H9 (cell line): Measurements from ENCODE around the gene DUSP15. TPM values are rescaled to one million over a fixed set of nuclear protein-coding genes. Genes with fewer than 3 reads are reported as not detected.

Source experiments
- DNase-seq: peaks from one replicate; pipeline ENCODE4 v3.0.0-alpha.2; 2017
- H2AFZ ChIP-seq: one replicate; pipeline ENCODE4 v1.6.1; 2013; ENCODE audit warnings: mild to moderate bottlenecking, low read length, control low read depth, moderate library complexity
- H2AK5ac ChIP-seq: 2 replicates; pipeline ENCODE4 v1.6.1; 2013; ENCODE audit warnings: low read length, control low read depth, mixed read lengths; ENCODE audit not compliant: insufficient read length
- H2BK120ac ChIP-seq: one replicate; pipeline ENCODE4 v1.6.1; 2013; ENCODE audit warnings: low read depth, mild to moderate bottlenecking, low read length, control low read depth, inconsistent platforms; ENCODE audit not compliant: poor library complexity, severe bottlenecking
- H2BK12ac ChIP-seq: 2 replicates; pipeline ENCODE4 v1.6.1; 2013; ENCODE audit warnings: low read length, control low read depth, mixed read lengths, low read depth; ENCODE audit not compliant: insufficient read length
- H2BK15ac ChIP-seq: 2 replicates; pipeline ENCODE4 v1.6.1; 2013; ENCODE audit warnings: low read depth, low read length, control low read depth
- H2BK20ac ChIP-seq: one replicate; pipeline ENCODE4 v1.6.1; 2013; ENCODE audit warnings: low read depth, mild to moderate bottlenecking, low read length, control low read depth, inconsistent platforms; ENCODE audit not compliant: poor library complexity, severe bottlenecking
- H2BK5ac ChIP-seq: 2 replicates; pipeline ENCODE4 v1.6.1; 2013; ENCODE audit warnings: low read length, control low read depth, mixed read lengths; ENCODE audit not compliant: insufficient read length
- H3K14ac ChIP-seq: 2 replicates; pipeline ENCODE4 v1.6.1; 2013; ENCODE audit warnings: low read length, control low read depth; ENCODE audit not compliant: insufficient read depth
- H3K18ac ChIP-seq: 2 replicates; pipeline ENCODE4 v1.6.1; 2013; ENCODE audit warnings: low read depth, mild to moderate bottlenecking, mixed read lengths, low read length, control low read depth; ENCODE audit not compliant: insufficient read length
- H3K23ac ChIP-seq: 2 replicates; pipeline ENCODE4 v1.6.1; 2013; ENCODE audit warnings: low read length, control low read depth, mixed read lengths, low read depth; ENCODE audit not compliant: insufficient read length
- H3K23me2 ChIP-seq: 2 replicates; pipeline ENCODE4 v1.6.1; 2013; ENCODE audit warnings: low read depth, mild to moderate bottlenecking, mixed read lengths, low read length, control low read depth; ENCODE audit not compliant: insufficient read length, poor library complexity, severe bottlenecking
- H3K27ac ChIP-seq: 2 replicates; pipeline ENCODE4 v1.5.1; 2013; ENCODE audit warnings: low read length, control low read depth, mixed read lengths, low read depth; ENCODE audit not compliant: insufficient read length
- H3K27me3 ChIP-seq: 2 replicates; pipeline ENCODE4 v1.6.1; 2013; ENCODE audit warnings: low read length, control low read depth, inconsistent platforms; ENCODE audit not compliant: insufficient read depth
- H3K4ac ChIP-seq: 2 replicates; pipeline ENCODE4 v1.6.1; 2013; ENCODE audit warnings: low read depth, mild to moderate bottlenecking, control low read depth, inconsistent platforms, low read length, moderate library complexity
- H3K4me1 ChIP-seq: 2 replicates; pipeline ENCODE4 v1.6.1; 2013; ENCODE audit warnings: low read length, control low read depth, inconsistent platforms; ENCODE audit not compliant: insufficient read depth
- H3K4me2 ChIP-seq: 2 replicates; pipeline ENCODE4 v1.6.1; 2013; ENCODE audit warnings: low read length, control low read depth, mixed read lengths; ENCODE audit not compliant: insufficient read length, insufficient read depth
- H3K56ac ChIP-seq: 2 replicates; pipeline ENCODE4 v1.6.1; 2013; ENCODE audit warnings: low read depth, mild to moderate bottlenecking, mixed read lengths, low read length, control low read depth; ENCODE audit not compliant: insufficient read length
- H3K79me1 ChIP-seq: 2 replicates; pipeline ENCODE4 v1.6.1; 2013; ENCODE audit warnings: low read depth, mild to moderate bottlenecking, moderate library complexity, low read length, control low read depth, inconsistent platforms; ENCODE audit not compliant: insufficient read depth, poor library complexity, severe bottlenecking
- H3K79me2 ChIP-seq: 2 replicates; pipeline ENCODE4 v1.6.1; 2013; ENCODE audit warnings: low read length, control low read depth, inconsistent platforms; ENCODE audit not compliant: insufficient read depth
- H3K9ac ChIP-seq: 2 replicates; pipeline ENCODE4 v1.6.1; 2013; ENCODE audit warnings: low read length, control low read depth, mixed read lengths; ENCODE audit not compliant: insufficient read length; ENCODE audit errors: extremely low read depth
- H3K9me3 ChIP-seq: one replicate; pipeline ENCODE4 v1.6.1; 2013; ENCODE audit warnings: low read depth, low read length, inconsistent platforms; ENCODE audit not compliant: control insufficient read depth
- H3T11ph ChIP-seq: one replicate; pipeline ENCODE4 v1.6.1; 2013; ENCODE audit warnings: mild to moderate bottlenecking, low read length, control low read depth, inconsistent platforms
- H4K20me1 ChIP-seq: one replicate; pipeline ENCODE4 v1.6.1; 2013; ENCODE audit not compliant: control insufficient read depth, insufficient read length, insufficient read depth
- H4K5ac ChIP-seq: 2 replicates; pipeline ENCODE4 v1.6.1; 2013; ENCODE audit warnings: low read depth, mild to moderate bottlenecking, mixed read lengths, low read length, control low read depth; ENCODE audit not compliant: insufficient read length
- H4K8ac ChIP-seq: replicated peaks from 2 replicates; pipeline ENCODE4 v1.6.1; 2013; ENCODE audit warnings: low read length, control low read depth, mixed read lengths, low read depth; ENCODE audit not compliant: insufficient read length
- H4K91ac ChIP-seq: 2 replicates; pipeline ENCODE4 v1.6.1; 2013; ENCODE audit warnings: low read depth, mild to moderate bottlenecking, moderate library complexity, mixed read lengths, low read length, control low read depth; ENCODE audit not compliant: insufficient read length
- H3K27ac Mint-ChIP-seq, 3 experiments: 2 replicates in 2 of 3; 3 replicates in 1 of 3; pipeline ENCODE4 v1.8.0; 2020 to 2021; ENCODE audit warnings: mixed read lengths in 3 of 3, mild to moderate bottlenecking in 1 of 3, moderate library complexity in 1 of 3
- H3K27me3 Mint-ChIP-seq: 2 replicates; pipeline ENCODE4 v1.8.0; 2021; ENCODE audit warnings: low read depth, mild to moderate bottlenecking, moderate library complexity, mixed read lengths
- H3K36me3 Mint-ChIP-seq, 3 experiments: 2 replicates in 2 of 3; 3 replicates in 1 of 3; pipeline ENCODE4 v1.8.0; 2020 to 2021; ENCODE audit warnings: low read depth in 3 of 3, mixed read lengths in 3 of 3; ENCODE audit not compliant: insufficient read depth in 1 of 3
- H3K4me1 Mint-ChIP-seq, 2 experiments: 2 replicates each; pipeline ENCODE4 v1.8.0; 2020; ENCODE audit warnings: mixed read lengths in 2 of 2
- H3K4me3 Mint-ChIP-seq, 2 experiments: 2 replicates in 1 of 2; 3 replicates in 1 of 2; pipeline ENCODE4 v1.8.0; 2020 to 2021; ENCODE audit warnings: mild to moderate bottlenecking in 2 of 2, mixed read lengths in 2 of 2, moderate library complexity in 1 of 2
- H3K9me3 Mint-ChIP-seq, 2 experiments: 2 replicates in 1 of 2; 3 replicates in 1 of 2; pipeline ENCODE4 v1.8.0; 2020; ENCODE audit warnings: mild to moderate bottlenecking in 2 of 2, mixed read lengths in 2 of 2, moderate library complexity in 1 of 2
- CTCF ChIP-seq: fragments of 200-600 bp; sonication (generic); conservative IDR thresholded peaks from 3 replicates; pipeline ENCODE4 v1.8.0; 2021; ENCODE audit warnings: antibody characterized with exemption, mild to moderate bottlenecking
- WGBS: extraction: QIAGEN DNeasy Blood & Tissue Kit; methylation state at CpG from one replicate; pipeline ENCODE4 v1.1.7; 2013; ENCODE audit warnings: missing lambda C conversion rate, low lambda C conversion rate, mixed read lengths; ENCODE audit not compliant: insufficient read length; ENCODE audit errors: extremely low coverage; 5-methylcytosine and 5-hydroxymethylcytosine counted together
- total RNA-seq: library from RNA; stranded (reverse); gene quantifications from 2 replicates; pipeline ENCODE4 v1.2.1, GENCODE V29; 2021

The DUSP15 gene
- total RNA-seq, 1 experiment from 2014 or later: 5.6 TPM

- Histone ChIP-seq H4K5ac (no peak overlapping the region), H4K20me1 (no peaks in the 10 kb centered on the region), H3K79me2 (no peaks in the 10 kb centered on the region), H3K23me2 (peaks cover 13% of the 10 kb centered on the region), H2AFZ (no peak overlapping the region), H4K91ac (no peak overlapping the region), H3K4me2 (no peak overlapping the region), H2BK20ac (no peak overlapping the region), H3K18ac (no peak overlapping the region), H3K23ac (no peak overlapping the region), H3T11ph (no peak overlapping the region), H3K9ac (no peak overlapping the region), H3K79me1 (no peaks in the 10 kb centered on the region), H3K4ac (no peak overlapping the region), H4K8ac (no peak overlapping the region), H2BK120ac (no peak overlapping the region), H3K14ac (no peak overlapping the region), H3K56ac (no peak overlapping the region), H2BK5ac (no peak overlapping the region), H2AK5ac (no peak overlapping the region), H3K27me3 (no peaks in the 10 kb centered on the region), H3K4me1 (peaks cover 5% of the 10 kb centered on the region; the same call in 1 of the 2 replicates), H2BK12ac (no peak overlapping the region), H3K27ac (no peak overlapping the region), H3K9me3 (no peaks in the 10 kb centered on the region), H2BK15ac (no peak overlapping the region)
- H3K4me1 Mint-ChIP-seq: peaks cover 26 to 28% of the 10 kb centered on the region in 2 experiments
- no peak for TF ChIP-seq CTCF
- H3K27me3 Mint-ChIP-seq: peaks cover 9% of the 10 kb centered on the region
- no peaks in the 10 kb centered on the region for H3K9me3 Mint-ChIP-seq
- H3K4me3 Mint-ChIP-seq: no peak overlapping the region
- no peak for DNase-seq
- no peaks in the 10 kb centered on the region; a peak in 1 of 7 replicates for H3K36me3 Mint-ChIP-seq
- WGBS: no CpG with 5 or more reads among the region's 3 CpGs
- H3K27ac Mint-ChIP-seq: no peak overlapping the region
Measured at GRCh38 chr20:31858760-31859083, 11.6 kb downstream of the DUSP15 start.
